Heart left ventricle (tissue), 16 donors: ENCODE measurements around the gene CCDC92B. TPM values are rescaled to one million over a fixed set of nuclear protein-coding genes. Genes with fewer than 3 reads are reported as not detected.
"Not testable (repeated sequence)": the region's sequence is repeated elsewhere in the genome, so short reads cannot be mapped to it uniquely, and the experiment has no call there.

ENCODE experiments used
- ATAC-seq, 4 donors: fragments of 200-7000 bp; cut with Tn5 transposase; one replicate each; pipeline ENCODE4 v1.9.1; 2020 to 2022; ENCODE audit warnings: moderate library complexity in 4 of 4, mild to moderate bottlenecking in 3 of 4, moderate number of reproducible peaks in 1 of 4
- DNase-seq, 5 donors: peaks; one replicate each; pipeline ENCODE4 v3.0.0-alpha.2; 2020
- H3K27ac ChIP-seq, 12 donors: fragments of 200-600 bp; sonication (generic) in 4 of 12; one replicate each; pipeline versions ENCODE4 v1.5.0 to v1.8.0; 2016 to 2022; ENCODE audit warnings: mild to moderate bottlenecking in 2 of 12
- H3K27me3 ChIP-seq, 9 donors: fragments of 200-600 bp; sonication (generic) in 2 of 9; one replicate each; pipeline versions ENCODE4 v1.5.1 to v1.8.0; 2016 to 2022; ENCODE audit warnings: mild to moderate bottlenecking in 3 of 9
- H3K36me3 ChIP-seq, 9 donors: fragments of 200-600 bp; sonication (generic) in 2 of 9; one replicate each; pipeline versions ENCODE4 v1.5.0 to v1.8.0; 2018 to 2022; ENCODE audit warnings: mild to moderate bottlenecking in 2 of 9
- H3K4me1 ChIP-seq, 12 donors: fragments of 200-600 bp; sonication (generic) in 4 of 12; one replicate each; pipeline versions ENCODE4 v1.5.0 to v1.8.0; 2016 to 2022; ENCODE audit warnings: mild to moderate bottlenecking in 3 of 12
- H3K4me3 ChIP-seq, 12 donors: fragments of 200-600 bp; sonication (generic) in 4 of 12; one replicate each; pipeline versions ENCODE4 v1.5.0 to v1.8.0; 2017 to 2022; ENCODE audit warnings: mild to moderate bottlenecking in 9 of 12, moderate library complexity in 4 of 12
- H3K9me3 ChIP-seq, 12 donors: fragments of 200-600 bp; sonication (generic) in 4 of 12; one replicate each; pipeline versions ENCODE4 v1.5.0 to v1.8.0; 2016 to 2022; ENCODE audit warnings: mild to moderate bottlenecking in 1 of 12
- CTCF ChIP-seq, 12 donors: fragments of 200-600 bp; sonication (generic) in 4 of 12; IDR thresholded peaks; one replicate each; pipeline versions ENCODE4 v1.5.0 to v1.8.0; 2018 to 2022; ENCODE audit warnings: antibody characterized with exemption in 12 of 12, mild to moderate bottlenecking in 5 of 12
- POLR2A ChIP-seq, 2 donors: fragments of 450-650 bp; IDR thresholded peaks; one replicate each; pipeline ENCODE4 v1.6.1; 2017; ENCODE audit warnings: antibody characterized with exemption in 2 of 2, mild to moderate bottlenecking in 2 of 2, moderate library complexity in 2 of 2
- WGBS, 4 donors: extraction: QIAGEN DNeasy Blood & Tissue Kit in 2 of 4; methylation state at CpG; one replicate each; pipeline versions ENCODE4 v1.1.5 to v1.1.7; 2013 to 2018; 5-methylcytosine and 5-hydroxymethylcytosine counted together
- intact Hi-C, 10 donors: fragments of 100-400 bp; cut with DNase I; formaldehyde crosslinking; loops; one replicate each; pipeline versions ENCODE4 v1.11.1 to v1.14.2; 2022
- polyA plus RNA-seq, 2 donors: library from polyadenylated mRNA; stranded (reverse); fragments of 200-250 nt; gene quantifications; one replicate each; pipeline ENCODE4 v1.2.3, GENCODE V29; 2013
- total RNA-seq, 9 donors: library from RNA; depleted of rRNA in 2 of 9; stranded (reverse); fragments of >200 nt in 2 of 9; fragmentation: NEBNext Ultra II Directional in 3 of 9; extraction: Animal tissue kit (Norgen Biotek cat#: 25700) in 3 of 9; gene quantifications; one replicate each; pipeline versions ENCODE4 v1.1.0 to v1.2.4, GENCODE V29; 2016 to 2023
- donor health status: ischemic (EF 13 %, LVEDD 7.1; RV severe dilation, severe dysfunction).
- donor health status: healthy with polysubstance abuse.
- donor health status: DM: no; HTN: yes; CAD: no.
- donor health status: DM: no; HTN: no; CAD: no.
- donor health status: ischemic (EF 25% LVEDD 6.9; RV normal size, moderate dysfunction).
- donor health status: ischemic (EF 25% LVEDD 5.7; RV mildly dilated, moderate dysfunction).
- donor health status: healthy.
- donor health status: DM: yes; HTN: yes; CAD: no.
- donor health status: ischemic (EF 35%, LVEDD 5.7; RV mildly dilated, moderate dysfunction).
- donor health status: nonischemic (EF 11% LVEDD 7.7; RV severe dilation, severe dysfunction).
- donor health status: DM: yes; HTN: yes; CAD: no.
- donor health status: PGD.
- donor health status: ischemic (EF 29% LVEDD 5.4; RV normal size, mild dysfunction).
- donor health status: nonischemic (EF 23%, LVEDD 6.1; RV moderate dilation, normal function).

The CCDC92B gene
- total and polyA plus RNA-seq, 11 donors, result 0.03 to 0.44 (median 0.18) TPM; not detected in 3

- TF ChIP-seq POLR2A (IDR thresholded peaks at IDR 0.05), result no peak
- TF ChIP-seq CTCF (IDR thresholded peaks at IDR 0.05), result peak; percentile 42 to 72 (median 59)
Observed at GRCh38 chr17:2786176-2786881, 36.9 kb upstream of the CCDC92B start.

DNA sequence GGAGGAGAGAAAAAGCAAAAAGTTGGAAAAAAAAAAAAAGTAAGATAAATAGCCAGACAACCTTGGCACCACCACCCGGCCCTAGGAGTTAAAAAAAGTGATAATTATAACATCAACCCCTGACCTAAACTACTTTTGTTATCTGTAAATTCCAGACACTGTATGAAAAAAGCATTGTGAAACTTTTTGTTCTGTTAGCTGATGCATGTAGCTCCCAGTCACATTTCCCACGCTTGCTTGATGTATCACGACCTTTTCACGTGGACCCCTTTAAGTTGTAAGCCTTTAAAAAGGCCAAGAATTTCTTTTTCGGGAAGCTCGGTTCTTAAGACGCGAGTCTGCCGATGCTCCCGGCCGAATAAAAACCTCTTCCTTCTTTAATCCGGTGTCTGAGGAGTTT is 35.9 kb upstream of the CCDC92B start:
- DNase-seq, H3K4me3 ChIP-seq, H3K27ac ChIP-seq, intact Hi-C loops, H3K36me3 ChIP-seq, H3K9me3 ChIP-seq, ATAC-seq, H3K27me3 ChIP-seq: not testable (repeated sequence)
- peaks cover 0 to 12% (median 0%) of the 10 kb centered on the region in 12 donors for H3K4me1 ChIP-seq
- WGBS, 4 donors, result 71 to 77% (median 74%) methylated on average over 12 of the region's 12 CpGs

More at GRCh38 chr17:2786176-2786881, 36.9 kb upstream of the CCDC92B start:
- ATAC-seq, result peak; percentile 78 to 97 (median 93)
- Histone ChIP-seq H3K27ac (no peak overlapping the region), H3K9me3 (peaks cover 0 to 4% (median 0%) of the 10 kb centered on the region in 12 donors), H3K27me3 (peaks cover 0 to 9% (median 0%) of the 10 kb centered on the region in 9 donors), H3K36me3 (no peaks in the 10 kb centered on the region), H3K4me1 (peaks cover 0 to 21% (median 0%) of the 10 kb centered on the region in 12 donors), H3K4me3 (no peak overlapping the region)
- 34 to 40% (median 36%) methylated on average over 21 of the region's 21 CpGs for WGBS, 4 donors
- peak; percentile 75 to 92 (median 81) for DNase-seq
- intact Hi-C loops, result no loop called here

DNA sequence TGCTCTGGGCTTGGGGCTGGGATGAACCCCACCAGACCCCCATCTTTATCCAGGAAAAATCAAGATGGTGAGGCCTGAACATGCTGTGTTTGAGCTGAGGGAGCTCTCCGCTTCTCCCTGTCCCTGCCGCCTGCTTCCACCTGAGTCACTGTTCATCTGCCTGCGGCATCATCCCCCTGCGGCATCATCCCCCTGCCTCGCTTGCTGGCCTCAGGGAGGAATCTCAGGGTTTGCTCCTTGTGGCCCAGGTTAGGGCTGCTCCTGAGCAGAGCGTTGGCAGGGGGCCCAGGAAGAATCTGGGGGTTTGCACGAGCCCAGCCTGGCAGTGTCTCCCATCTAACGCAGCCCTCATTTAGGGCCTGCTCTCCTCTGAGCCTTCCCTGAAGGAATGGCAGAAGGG is 35.4 kb upstream of the CCDC92B start:
- no peaks in the 10 kb centered on the region for H3K27me3 ChIP-seq
- no peak for TF ChIP-seq CTCF (IDR thresholded peaks at IDR 0.05)
- TF ChIP-seq POLR2A (IDR thresholded peaks at IDR 0.05), result no peak
- WGBS, 4 donors, result 83 to 93% (median 89%) methylated on average over 8 of the region's 8 CpGs
- peaks cover 0 to 4% (median 0%) of the 10 kb centered on the region in 12 donors for H3K9me3 ChIP-seq
- H3K27ac ChIP-seq, result no peak overlapping the region
- intact Hi-C loops, result no loop called here
- H3K4me3 ChIP-seq, result no peak overlapping the region
- H3K4me1 ChIP-seq, result peaks cover 0 to 8% (median 0%) of the 10 kb centered on the region in 12 donors
- no peaks in the 10 kb centered on the region for H3K36me3 ChIP-seq
- ATAC-seq (no peak), DNase-seq (no peak)

DNA sequence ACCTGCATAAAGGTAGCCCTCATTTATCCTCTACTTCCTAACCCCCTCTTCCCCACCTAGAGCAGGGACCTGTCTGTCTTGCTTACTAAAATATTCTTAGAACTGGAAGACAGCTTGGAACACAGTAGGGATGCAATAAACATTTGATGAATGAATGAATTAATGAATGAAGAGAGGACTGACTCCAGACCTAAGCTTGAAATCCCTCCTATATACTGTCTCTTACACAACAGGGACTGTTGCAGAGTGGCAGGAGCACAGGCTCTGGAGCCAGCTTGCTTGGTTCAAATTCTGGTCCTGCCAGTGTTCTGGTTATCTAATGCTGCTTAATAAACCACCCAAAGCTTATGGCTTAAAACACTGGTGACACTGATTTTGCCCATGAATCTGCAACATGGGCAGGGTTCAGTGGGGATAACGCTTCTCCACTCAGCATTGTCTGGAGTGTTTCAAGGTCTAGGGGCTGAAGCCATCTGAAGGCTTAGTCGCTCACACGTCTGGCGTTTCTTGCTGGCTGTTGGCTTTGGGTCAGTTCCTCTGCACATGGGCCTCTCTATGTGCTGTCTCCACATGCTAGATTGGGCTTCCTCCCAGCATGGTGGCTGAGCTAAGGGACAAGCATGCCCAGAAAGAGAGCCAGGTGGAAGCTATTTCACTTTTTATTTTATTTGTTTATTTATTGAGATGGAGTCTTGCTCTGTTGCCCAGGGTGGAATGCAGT is 34.0 kb upstream of the CCDC92B start:
- no peak for TF ChIP-seq POLR2A (IDR thresholded peaks at IDR 0.05)
- TF ChIP-seq CTCF (IDR thresholded peaks at IDR 0.05), result no peak
- peaks cover 0 to 8% (median 0%) of the 10 kb centered on the region in 12 donors for H3K4me1 ChIP-seq
- DNase-seq (no peak), ATAC-seq (no peak)
- H3K27me3 ChIP-seq, result peaks cover 0 to 10% (median 0%) of the 10 kb centered on the region in 9 donors
- 81 to 97% (median 92%) methylated on average over 4 of the region's 4 CpGs for WGBS, 4 donors
- intact Hi-C loops, result no loop called here
- H3K36me3 ChIP-seq, result no peaks in the 10 kb centered on the region
- no peak overlapping the region for H3K4me3 ChIP-seq
- H3K9me3 ChIP-seq, result peaks cover 0 to 4% (median 0%) of the 10 kb centered on the region in 12 donors
- H3K27ac ChIP-seq, result no peak overlapping the region
